GM21619 (cell line): ENCODE results near the gene GYPC.
A peak's percentile ranks its signal among the peaks of the same experiment; 100 is the strongest.
"Not testable (repeated sequence)": the region's sequence is repeated elsewhere in the genome, so short reads cannot be mapped to it uniquely, and the experiment has no call there.

ENCODE experiments used
- ATAC-seq: cut with Tn5 transposase; IDR thresholded peaks from one replicate; pipeline ENCODE4 v1.9.1; 2021; ENCODE audit not compliant: unreplicated experiment

Gene GYPC, protein sequence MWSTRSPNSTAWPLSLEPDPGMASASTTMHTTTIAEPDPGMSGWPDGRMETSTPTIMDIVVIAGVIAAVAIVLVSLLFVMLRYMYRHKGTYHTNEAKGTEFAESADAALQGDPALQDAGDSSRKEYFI

DNA sequence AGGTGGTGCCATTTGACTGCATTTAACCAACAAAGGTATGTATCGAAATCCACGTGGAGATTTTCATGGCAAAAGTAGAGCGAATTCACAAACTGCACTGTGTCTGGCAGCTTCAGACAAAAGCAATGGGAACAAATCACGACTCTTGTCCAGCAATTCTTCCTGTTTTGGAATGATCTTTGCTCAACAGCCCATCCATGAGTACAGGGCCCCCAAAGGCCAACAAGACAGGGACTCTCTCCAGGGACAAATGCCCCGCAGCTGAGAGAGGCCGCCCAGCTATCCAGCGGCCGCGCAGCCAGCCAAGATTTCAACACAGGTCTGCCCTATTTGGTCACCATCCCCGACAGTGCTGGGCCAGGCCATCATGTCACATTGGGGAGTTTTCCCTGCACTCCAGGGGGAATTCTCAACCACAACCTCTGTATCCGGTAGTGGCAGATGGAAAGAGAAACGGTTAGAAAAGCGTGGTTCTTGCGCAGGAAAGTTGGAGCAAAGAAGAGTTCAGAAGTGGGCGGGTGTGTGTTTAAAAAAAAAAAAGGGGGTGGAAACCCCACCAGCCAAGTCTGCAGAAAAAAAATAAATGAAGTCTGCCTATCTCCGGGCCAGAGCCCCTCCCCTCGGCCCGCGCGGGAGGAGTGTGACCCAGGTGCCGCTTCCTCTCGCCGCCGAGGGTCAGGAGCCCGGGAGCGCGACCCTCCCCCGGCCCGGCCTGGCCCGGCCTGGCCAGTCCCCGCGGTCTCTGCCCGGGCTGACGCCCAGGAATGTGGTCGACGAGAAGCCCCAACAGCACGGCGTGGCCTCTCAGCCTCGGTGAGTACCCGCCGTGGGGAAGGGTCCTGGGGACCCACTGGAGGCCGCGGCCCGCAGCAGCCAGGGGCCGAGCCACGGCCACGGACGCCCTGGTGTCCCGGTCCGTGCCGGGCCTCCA lies at the start of gene GYPC:
Gene GYPC, plus strand, starts transcription at position 659 of the 931 bp plus-strand sequence. Its CDS starts 106 bp downstream, at position 765.
- ATAC-seq, result peak; percentile 23

DNA sequence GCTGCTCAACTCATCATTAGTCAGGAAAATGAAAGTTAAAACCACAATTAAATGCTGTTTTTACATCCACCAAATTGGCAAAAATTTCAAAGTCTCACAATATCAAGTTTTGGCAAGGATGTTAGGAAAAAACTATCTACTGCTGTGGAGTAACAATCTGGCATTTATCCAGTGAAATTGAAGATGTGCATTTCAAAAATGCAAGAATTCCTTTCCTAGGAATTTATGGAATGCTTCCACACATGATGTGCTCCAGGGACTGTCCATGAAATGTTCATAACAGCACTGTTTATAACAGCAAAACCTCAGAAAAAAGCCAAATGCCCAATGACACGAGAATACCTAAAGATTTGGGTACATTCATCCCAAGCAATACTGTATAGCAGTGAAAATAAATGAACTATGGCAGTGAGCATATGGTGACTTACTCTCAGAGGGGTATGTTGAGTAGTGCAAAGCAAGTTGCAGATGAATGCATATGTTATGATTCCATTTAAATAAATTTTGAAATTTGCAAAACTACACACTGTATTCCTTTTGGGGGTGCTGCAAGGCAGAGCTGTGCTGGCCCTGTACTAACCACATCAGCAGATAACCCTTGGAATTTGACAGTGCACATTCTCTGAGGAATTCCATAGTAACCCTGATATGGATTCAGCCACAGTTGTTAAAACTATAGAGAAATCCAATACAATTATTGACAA lies 41.3 kb upstream of the GYPC start:
- no peak for ATAC-seq

DNA sequence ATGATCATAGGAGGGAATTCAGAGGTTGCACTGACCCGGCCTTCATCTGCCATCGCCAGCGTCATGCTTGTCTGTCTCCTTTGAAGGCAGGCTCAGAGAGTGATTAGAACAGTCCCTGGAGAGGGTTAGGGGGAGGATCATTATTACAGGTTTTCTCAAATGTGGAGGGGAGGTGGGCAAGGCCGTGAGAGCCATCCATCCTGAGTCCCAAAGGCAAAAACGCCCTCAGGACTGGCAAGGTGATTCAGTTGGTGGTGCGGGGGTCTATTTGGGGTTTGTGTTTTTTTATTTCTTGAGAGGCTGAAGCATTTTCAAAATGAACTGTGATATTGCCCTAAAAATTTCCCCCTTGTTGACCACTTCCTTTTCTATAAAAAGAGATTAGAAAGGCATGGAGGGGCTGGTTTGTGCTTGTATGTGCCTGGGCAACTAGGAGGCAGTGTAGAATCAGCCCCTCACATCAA lies 39.3 kb upstream of the GYPC start:
- peak; percentile 68 for ATAC-seq

DNA sequence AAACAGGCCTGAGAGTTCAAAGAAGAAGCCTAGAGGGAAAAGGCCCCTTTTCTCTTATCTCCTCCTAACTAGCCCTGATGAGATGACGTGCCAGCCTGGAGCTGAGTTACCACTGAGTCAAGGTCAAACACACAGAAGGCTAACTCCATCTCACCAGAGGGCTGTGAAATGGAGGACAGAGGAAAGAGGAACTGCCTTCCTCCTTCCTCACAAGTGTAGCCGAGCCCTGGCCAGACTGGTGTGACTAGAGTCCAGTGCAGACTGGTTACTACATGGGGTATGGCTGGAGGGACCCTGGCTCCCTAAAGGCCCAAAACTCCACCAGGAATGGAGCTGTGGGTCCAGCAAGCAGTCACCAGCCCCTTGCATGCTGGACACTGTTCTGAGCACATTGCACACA lies 35.7 kb upstream of the GYPC start:
- ATAC-seq, result no peak

DNA sequence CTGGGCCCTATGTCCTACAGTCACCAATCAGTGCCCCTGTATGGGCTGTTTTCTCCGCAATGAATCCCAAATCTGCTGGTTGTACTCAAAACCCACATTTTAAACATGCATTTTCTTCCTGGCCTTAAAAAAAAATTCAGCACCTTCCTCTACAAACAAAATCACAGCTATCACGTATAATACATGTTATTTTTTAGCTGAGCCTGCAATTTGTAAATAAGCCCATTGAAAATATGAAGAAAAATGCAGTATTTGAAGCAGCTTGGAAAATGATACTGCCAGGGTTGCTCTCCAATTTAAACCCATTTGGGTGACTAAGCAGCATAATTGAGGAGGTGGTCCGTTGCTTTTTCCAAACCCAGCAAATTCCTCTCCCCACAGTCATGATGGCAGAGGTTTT lies 33.0 kb upstream of the GYPC start:
- ATAC-seq, result no peak

DNA sequence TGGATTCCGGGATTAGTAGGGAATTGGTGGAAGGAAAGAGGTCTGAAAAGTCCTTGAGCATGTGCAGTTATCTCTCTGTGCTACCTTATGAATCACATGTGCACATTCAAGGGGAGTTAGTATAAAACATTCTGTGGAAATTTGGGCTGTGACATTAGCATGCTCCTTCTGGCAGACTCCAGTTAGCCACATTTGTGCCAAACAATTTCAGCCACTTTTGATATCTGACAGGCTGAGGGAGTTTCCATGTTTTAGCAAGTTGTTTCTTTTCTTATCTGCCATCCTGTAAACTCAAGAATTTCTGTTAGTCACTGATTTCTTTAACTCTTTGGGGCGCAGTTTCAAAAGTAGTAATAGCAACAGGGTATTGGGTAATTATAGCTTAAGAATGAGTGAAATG lies 28.3 kb upstream of the GYPC start:
- no peak for ATAC-seq

DNA sequence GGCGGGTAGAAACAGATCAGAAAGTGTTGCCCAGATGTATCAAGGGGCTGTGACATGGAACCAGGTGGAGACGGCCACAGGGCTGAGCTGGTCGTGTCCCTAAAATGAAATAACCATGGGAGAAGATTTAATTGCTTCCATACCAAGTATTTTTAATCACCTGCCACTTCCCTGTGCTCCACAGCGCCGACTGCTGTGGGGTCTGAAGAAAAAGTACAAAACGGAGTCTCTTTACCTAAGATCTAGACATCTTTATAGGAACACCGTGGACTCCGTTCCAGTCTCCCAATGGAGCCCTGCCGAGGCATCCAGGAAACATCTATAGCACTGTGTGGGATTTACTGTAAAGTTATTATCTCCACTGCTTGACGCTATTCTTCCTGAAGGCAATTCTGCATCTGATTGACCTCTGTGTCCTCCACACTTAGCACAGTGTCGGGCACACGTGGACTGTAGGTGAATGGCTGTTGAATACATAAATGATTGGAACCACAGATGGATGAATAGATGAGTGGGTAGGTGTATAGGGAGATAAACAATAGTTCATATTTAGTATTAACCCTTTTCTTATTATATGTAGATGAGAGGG lies 21.6 kb upstream of the GYPC start:
- no peak for ATAC-seq

DNA sequence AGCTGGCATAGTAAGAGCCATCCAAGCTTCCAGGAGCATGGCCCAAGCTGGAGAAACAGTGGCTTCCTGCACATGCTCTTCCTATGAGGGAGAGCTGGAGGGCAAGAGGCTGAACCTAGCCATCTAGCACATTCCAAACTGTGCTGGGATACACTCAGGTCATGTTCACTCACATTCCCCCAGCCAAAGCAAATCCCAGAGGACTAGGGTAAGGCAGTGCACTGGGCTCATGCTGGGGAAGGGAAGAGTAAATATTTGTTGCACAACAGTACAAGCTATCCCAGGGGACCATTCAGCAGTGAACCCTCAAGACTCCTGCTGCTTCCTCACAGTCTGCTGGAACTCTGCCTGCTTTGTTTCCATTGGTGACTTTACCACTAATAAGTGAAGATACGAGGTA lies 20.7 kb upstream of the GYPC start:
- no peak for ATAC-seq

DNA sequence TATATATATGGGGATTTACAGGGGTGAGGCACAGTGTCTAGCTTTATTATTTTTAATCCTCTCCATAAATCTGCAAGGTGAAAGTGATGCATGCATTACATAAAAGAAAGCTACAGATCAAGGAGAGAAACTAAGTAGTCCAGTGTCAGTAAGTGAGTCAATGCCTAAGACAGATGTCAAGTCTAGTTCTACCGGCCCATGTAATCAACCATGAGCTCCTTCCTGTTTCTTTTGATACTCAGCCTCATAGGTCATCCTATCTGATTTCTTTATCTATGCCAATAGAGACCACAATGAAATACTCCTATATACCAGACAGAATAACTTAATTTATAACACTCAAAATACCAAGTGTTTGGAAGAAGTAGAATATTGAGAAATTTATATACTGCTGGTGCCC lies 20.2 kb upstream of the GYPC start:
- no peak for ATAC-seq

DNA sequence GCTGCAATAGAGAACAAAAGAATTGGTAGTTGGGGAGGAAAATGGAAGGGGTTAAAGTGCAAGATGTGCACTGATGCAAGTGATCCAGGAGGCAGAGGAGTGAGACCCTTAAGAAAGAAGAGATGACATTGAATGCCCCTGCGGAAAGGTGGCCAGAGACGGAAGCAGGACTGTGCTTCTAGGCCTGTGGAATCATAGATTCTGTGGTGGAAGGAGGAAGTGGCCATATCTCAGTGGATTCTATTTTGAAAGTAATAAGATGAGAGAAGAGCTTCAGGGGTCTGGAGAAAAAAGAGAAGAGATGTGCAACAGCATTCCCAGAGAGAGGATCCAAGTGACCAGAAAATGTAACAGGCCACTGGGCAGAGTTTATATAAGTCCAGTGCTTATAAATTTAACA lies 18.6 kb upstream of the GYPC start:
- no peak for ATAC-seq

DNA sequence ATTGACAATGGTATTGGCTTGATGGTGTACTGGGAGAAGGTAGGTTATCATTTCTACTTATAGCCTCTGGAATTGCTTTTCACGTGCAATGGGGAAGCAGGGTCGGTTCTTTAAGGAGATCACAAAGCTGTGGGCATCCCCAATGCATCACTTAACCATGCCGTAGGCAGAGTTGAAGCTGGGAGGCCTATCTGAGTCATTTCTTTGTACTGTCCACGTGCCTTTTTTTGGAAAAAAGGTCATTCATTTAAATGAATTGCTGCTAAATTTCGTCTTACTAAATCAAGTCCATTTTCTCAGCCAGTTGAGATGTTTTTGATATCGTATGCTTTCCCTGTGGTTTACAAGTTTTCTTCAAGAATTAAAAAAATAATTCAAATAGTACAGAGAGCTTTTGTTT lies 17.2 kb upstream of the GYPC start:
- no peak for ATAC-seq

DNA sequence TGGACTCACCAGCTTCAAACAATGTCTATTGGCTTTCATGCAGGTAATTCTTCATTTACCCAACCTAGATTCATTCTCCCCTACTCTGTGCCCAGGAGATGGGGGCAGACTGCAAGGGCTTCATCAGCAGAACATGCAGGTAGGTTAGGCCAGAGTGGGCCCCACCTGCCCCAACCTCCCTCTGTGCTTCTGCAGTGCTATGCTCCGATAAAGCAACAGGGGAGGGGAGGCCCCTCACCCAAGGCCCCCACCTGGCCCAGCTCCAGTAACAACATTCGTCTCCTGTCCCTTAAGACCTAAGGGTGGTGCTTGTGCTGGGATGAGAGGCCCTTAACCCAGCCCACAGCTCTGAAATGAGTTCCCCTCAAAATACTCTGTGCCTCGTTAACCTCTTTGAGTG lies 16.7 kb upstream of the GYPC start:
- no peak for ATAC-seq

DNA sequence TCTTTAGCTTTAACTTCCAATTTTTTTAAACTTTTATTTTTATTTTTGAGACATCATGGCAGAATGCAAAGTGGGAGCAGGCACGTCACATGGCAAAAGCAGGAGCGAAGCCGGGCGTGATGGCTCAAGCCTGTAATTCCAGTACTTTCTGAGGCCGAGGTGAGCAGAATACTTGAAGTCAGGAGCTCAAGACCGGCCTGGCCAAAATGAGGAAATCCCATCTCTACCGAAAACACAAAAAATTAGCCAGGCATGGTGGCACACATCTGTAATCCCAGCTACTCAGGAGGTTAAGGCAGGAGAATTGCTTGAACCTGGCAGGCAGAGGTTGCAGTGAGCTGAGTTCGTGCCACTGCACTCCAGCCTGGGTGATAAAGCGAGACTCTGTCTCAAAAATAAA lies 14.7 kb upstream of the GYPC start:
- not testable (repeated sequence) for ATAC-seq

DNA sequence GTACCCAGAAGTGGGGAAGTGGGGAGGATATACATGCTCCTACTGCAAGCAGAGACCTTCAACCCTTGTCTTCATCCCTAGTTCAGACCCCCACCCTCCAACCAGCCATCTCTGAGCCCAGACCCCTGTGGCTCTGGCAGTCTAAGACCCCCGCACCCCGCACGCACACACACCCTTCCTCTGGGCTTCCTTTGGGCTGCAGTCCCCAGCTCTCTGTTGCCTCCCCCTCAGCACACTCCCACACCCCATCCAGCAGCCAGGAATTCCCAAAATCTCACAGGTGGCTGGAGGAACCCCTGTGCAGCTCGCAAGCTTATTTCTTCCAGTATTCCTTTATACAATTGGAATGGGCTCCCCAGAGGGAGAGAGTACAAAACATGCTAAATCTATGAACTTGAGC lies 13.9 kb upstream of the GYPC start:
- ATAC-seq, result no peak

DNA sequence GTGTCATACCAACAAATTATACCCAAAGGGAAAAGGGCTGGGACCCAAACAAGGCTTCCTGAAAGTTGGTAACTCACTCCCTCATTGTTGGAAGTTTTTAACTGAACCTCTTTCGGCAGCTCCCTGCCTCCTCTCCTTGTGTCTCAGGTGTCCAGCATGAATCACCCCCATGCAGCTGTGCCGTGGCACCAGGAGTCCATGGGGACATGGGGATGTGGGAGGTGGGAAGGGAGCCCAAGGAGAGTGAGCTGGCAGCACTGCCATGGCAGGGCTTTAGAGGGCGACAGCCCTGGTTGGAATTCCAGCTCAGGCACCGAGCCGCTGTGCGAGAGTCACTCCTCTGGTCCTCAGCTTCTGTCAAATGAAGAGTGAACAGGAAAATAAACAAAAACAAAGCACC lies 12.5 kb upstream of the GYPC start:
- ATAC-seq, result no peak

DNA sequence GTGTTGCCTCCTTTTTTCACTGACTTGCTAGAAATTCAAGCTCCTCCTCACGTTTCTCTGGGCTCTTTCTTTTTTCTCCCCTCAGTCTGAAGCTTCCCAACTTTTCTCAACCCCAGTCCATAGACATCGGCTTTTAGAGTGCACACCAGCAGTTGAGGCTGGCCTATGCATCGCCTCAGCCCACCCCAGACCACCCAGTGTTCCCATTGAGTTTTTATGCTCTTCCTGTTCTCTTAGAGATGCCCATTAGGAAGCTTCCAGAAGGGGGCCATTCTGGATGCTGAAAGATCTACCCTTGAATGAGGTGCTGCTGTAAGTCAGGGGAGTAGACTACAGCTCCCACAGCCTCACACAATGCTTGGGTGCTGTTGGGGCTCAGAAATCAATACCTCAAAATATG lies 12.0 kb upstream of the GYPC start:
- ATAC-seq, result no peak

DNA sequence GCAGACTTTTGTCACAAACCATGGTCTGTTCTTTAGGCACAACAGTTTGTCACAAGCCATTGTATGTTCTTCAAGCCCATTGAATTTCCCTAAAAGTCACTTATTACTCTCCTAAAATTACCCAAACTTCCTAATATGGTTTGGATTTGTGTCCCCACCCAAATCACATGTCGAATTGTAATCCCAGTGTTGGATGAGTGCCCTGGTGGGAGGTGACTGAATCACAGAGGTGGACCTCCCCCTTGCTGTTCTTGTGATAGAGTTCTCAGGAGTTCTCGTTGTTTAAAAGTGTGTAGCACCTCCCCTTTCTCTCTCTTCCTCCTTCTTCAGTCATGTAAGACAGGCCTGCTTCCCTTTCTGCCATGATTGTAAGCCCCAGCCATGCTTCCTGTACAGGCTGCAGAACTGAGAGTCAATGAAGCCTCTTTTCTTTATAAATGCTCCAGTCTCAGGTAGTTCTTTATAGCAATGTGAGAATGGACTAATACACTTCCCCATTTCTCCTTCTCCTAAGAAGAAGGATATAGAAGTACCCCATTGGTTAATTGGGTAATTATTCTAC lies 11.2 kb upstream of the GYPC start:
- ATAC-seq, result peak; percentile 87

DNA sequence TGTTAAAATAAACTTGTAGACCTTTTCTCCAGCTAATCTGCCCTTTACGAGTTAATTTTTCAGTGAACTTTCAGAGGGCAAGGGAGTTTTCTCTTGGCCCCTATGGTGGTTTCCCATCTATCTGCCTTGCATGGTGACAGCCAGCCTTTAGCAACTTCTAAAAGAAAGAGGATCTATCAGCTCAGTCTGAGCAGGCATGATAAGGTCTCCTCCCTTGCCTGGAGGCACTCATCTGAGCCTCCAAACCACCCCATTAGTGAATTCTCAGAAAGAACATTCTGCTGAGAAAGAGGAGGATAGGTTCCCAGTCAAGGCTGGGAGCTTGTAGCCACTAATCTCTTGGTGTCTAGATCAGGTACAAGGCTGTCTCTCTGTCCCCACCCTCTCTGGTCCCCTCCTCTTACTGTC lies 10.7 kb upstream of the GYPC start:
- peak; percentile 53 for ATAC-seq

DNA sequence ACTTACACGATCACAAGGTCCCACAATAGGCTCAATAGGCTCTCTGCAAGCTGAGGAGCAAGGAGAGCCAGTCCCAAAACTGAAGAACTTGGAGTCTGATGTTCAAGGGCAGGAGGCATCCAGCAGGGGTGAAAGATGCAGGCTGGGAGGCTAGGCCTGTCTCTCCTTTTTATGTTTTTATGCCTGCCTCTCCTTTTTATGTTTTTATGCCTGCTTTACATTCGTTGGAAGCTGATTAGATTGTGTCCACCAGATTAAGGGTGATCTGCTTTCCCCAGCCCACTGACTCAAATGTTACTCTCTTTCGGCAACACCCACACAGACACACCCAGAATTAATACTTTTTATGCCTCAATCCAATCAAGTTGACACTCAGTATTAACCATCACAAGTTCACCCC lies 9.9 kb upstream of the GYPC start:
- no peak for ATAC-seq

DNA sequence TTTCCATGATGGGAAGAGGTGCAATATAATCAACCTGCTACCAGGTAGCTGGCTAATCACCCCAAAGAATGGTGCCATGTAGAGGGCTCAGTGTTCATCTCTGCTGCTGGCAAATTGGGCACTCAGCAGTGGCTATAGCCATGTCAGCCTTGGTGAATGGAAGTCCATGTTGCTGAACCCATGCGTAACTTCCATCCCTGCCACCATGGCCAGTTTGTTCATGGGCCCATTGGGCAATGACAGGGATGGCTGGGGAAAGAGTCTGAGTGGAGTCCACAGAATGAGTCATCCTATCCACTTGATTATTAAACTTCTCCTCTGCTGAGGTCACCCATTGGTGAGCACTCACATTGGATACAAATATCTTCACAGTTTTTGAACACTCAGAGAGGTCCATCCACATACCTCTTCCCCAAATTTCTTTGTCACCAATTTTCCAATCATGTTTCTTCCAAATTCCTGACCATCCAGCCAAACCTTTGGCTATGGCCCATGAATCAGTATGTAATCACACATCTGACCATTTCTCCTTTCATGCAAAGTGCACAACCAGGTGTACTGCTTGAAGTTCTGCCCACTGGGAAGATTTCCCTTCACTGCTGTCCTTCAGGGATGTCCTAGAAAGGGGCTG lies 8.1 kb upstream of the GYPC start:
- not testable (repeated sequence) for ATAC-seq

DNA sequence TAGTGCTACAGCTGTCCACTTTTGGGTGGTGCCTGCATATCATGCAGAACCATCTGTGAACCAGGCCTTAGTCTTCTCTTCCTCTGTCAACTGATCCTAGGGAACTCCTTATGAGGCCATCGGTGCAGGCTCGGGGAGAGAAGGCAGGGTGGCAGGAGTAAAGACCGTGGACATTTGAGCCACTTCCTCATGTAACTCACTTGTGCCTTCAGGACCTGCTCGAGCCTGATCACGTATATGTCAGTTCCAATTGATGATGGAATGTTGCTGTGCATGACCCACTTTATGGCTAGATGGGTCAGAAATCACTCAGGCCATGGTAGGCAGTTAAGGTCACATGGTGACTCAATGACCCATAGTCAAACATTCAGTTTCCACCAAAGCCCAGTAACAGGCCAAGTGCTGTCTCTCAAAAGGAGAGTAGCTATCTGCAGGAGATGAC lies 7.6 kb upstream of the GYPC start:
- ATAC-seq, result not testable (repeated sequence)
